Measurements from ENCODE around the gene ZNF445. TPM values are rescaled to one million over a fixed set of nuclear protein-coding genes. Genes with fewer than 3 reads are reported as not detected.

ZNF445 gene
- total and polyA plus RNA-seq, 9 of the 15 experiments (the other 6 are each of a cell fraction or from before 2014, with no cell fraction given): 1.2 to 26.9 (median 10.6) TPM

DNA sequence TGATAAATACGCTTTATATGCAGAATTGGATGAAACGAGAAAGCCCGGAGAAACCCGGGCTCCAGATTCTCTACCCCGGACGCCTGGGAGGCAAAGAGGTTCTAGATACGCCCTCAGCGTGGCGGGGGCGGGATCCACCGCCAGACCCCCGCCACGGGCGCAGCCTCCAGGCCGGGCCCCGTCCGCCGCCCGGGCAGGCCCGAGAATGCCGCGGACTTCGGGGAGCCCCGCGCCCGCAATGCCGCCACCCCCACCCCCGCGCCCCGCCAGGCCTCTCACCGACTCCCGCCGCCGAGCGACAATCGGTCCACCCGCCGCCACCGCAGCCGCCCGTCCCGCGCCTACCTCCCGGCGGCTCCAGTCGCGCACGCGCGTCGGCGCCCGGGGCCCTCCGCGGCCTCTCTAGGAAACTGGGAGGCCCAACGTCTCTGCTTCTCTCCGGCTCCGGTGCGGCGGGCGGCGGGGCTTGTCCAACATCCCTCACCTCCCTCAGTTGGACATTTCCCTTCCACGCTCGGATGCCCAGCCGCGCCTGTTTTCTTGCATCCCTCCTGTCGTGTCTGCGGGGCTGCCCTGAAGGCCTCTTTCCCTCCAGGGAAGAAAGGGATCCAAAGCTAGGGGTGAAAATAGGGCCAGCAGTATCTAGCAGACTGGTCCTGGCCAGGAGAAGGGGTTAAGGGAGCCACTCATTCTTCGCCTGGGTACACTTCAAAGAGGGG is at the start of gene ZNF445 (continued):
- TF ChIP-seq RAD21 (CRISPR knock-in tag; conservative IDR thresholded peaks at IDR 0.05 in 1 of 2, IDR thresholded peaks at IDR 0.05 in 1 of 2): no peak
- no peak; the same call in 1 of the 2 replicates for TF ChIP-seq TAF7 (tag; IDR thresholded peaks at IDR 0.05)
- TF ChIP-seq, protein P1, sequence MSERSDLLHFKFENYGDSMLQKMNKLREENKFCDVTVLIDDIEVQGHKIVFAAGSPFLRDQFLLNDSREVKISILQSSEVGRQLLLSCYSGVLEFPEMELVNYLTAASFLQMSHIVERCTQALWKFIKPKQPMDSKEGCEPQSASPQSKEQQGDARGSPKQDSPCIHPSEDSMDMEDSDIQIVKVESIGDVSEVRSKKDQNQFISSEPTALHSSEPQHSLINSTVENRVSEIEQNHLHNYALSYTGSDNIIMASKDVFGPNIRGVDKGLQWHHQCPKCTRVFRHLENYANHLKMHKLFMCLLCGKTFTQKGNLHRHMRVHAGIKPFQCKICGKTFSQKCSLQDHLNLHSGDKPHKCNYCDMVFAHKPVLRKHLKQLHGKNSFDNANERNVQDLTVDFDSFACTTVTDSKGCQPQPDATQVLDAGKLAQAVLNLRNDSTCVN (CRISPR knock-in tag; IDR thresholded peaks at IDR 0.05): no peak
- TF ChIP-seq ELF1 (tag; IDR thresholded peaks at IDR 0.05): no peak
- TF ChIP-seq SNIP1 (IDR thresholded peaks at IDR 0.05; ENCODE audit: low read depth): peak; percentile 41; the same call in 1 of the 2 replicates
- TF ChIP-seq ESRRA (IDR thresholded peaks at IDR 0.05; ENCODE audit: borderline replicate concordance, low read depth): no peak; the same call in 1 of the 2 replicates
- TF ChIP-seq, protein P2, sequence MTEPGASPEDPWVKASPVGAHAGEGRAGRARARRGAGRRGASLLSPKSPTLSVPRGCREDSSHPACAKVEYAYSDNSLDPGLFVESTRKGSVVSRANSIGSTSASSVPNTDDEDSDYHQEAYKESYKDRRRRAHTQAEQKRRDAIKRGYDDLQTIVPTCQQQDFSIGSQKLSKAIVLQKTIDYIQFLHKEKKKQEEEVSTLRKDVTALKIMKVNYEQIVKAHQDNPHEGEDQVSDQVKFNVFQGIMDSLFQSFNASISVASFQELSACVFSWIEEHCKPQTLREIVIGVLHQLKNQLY (CRISPR knock-in tag; conservative IDR thresholded peaks at IDR 0.05): 0 out of 4 replicates have a peak, but pooled peaks of 1 of the 2 experiments have one; percentile 55
- no peak for TF ChIP-seq MTA1 (IDR thresholded peaks at IDR 0.05; ENCODE audit: borderline replicate concordance)
- TF ChIP-seq ZNF347 (CRISPR knock-in tag; IDR thresholded peaks at IDR 0.05; ENCODE audit: low read depth): no peak
- TF ChIP-seq KDM2B (CRISPR knock-in tag; IDR thresholded peaks at IDR 0.05): no peak
- no peak for TF ChIP-seq ETV1 (tag; conservative IDR thresholded peaks at IDR 0.05; ENCODE audit: low read depth)
- no peak for TF ChIP-seq NCOA2 (IDR thresholded peaks at IDR 0.05; ENCODE audit: partially characterized antibody in 2 of 2)
- TF ChIP-seq PCBP2 (IDR thresholded peaks at IDR 0.05; ENCODE audit: low read depth, low read length, poor library complexity, severe bottlenecking): no peak
- no peak for TF ChIP-seq SMARCB1 (IDR thresholded peaks at IDR 0.05; ENCODE audit: insufficient read length, low read depth)
- peak; percentile 76 for TF ChIP-seq POLR2A (conservative IDR thresholded peaks at IDR 0.05)
- TF ChIP-seq, protein P3, sequence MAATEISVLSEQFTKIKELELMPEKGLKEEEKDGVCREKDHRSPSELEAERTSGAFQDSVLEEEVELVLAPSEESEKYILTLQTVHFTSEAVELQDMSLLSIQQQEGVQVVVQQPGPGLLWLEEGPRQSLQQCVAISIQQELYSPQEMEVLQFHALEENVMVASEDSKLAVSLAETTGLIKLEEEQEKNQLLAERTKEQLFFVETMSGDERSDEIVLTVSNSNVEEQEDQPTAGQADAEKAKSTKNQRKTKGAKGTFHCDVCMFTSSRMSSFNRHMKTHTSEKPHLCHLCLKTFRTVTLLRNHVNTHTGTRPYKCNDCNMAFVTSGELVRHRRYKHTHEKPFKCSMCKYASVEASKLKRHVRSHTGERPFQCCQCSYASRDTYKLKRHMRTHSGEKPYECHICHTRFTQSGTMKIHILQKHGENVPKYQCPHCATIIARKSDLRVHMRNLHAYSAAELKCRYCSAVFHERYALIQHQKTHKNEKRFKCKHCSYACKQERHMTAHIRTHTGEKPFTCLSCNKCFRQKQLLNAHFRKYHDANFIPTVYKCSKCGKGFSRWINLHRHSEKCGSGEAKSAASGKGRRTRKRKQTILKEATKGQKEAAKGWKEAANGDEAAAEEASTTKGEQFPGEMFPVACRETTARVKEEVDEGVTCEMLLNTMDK (IDR thresholded peaks at IDR 0.05; ENCODE audit: borderline replicate concordance, insufficient read depth, low read depth, low read length, poor library complexity, severe bottlenecking): peak; percentile 0
- TF ChIP-seq ATF1 (CRISPR knock-in tag; IDR thresholded peaks at IDR 0.05): no peak
- TF ChIP-seq ATF1 (tag; IDR thresholded peaks at IDR 0.05): peak; percentile 3; the same call in 1 of the 2 replicates
- TF ChIP-seq TCFL5 (CRISPR knock-in tag; conservative IDR thresholded peaks at IDR 0.05): no peak
- peak in 2 of 3 experiments; percentile 51 to 69 for TF ChIP-seq YY1 (IDR thresholded peaks at IDR 0.05; ENCODE audit: borderline replicate concordance in 1 of 3, control insufficient read depth in 1 of 3, extremely low read depth in 1 of 3, insufficient read depth in 3 of 3, insufficient read length in 1 of 3, insufficient replicate concordance in 2 of 3, low read depth in 1 of 3, low read length in 2 of 3)
- TF ChIP-seq, protein P4, sequence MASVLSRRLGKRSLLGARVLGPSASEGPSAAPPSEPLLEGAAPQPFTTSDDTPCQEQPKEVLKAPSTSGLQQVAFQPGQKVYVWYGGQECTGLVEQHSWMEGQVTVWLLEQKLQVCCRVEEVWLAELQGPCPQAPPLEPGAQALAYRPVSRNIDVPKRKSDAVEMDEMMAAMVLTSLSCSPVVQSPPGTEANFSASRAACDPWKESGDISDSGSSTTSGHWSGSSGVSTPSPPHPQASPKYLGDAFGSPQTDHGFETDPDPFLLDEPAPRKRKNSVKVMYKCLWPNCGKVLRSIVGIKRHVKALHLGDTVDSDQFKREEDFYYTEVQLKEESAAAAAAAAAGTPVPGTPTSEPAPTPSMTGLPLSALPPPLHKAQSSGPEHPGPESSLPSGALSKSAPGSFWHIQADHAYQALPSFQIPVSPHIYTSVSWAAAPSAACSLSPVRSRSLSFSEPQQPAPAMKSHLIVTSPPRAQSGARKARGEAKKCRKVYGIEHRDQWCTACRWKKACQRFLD (CRISPR knock-in tag; IDR thresholded peaks at IDR 0.05): 0 out of 2 replicates have a peak, but pooled peaks have one; percentile 36
- no peak for TF ChIP-seq ZNF764 (CRISPR knock-in tag; IDR thresholded peaks at IDR 0.05; ENCODE audit: low read depth)

All from K562 (cell line).